SH-SY5Y (cell line): ENCODE data around the gene CLDN10.

Experiments
- GATA2 ChIP-seq: IDR thresholded peaks from 2 replicates; pipeline ENCODE4 v1.6.1; 2011; ENCODE audit warnings: mild to moderate bottlenecking, low read depth, low read length
- GATA3 ChIP-seq: IDR thresholded peaks from 2 replicates; pipeline ENCODE4 v1.6.1; 2011; ENCODE audit warnings: low read depth, mild to moderate bottlenecking, low read length, moderate library complexity

- TF ChIP-seq GATA3 (no peak), GATA2 (no peak)
These were observed 5.6 kb upstream of the CLDN10 start for GRCh38 chr13:95546919-95547318.
